Transverse colon (tissue), 4 donors: ENCODE results near the gene CHRM4. TPM values are rescaled to one million over a fixed set of nuclear protein-coding genes. Genes with fewer than 3 reads are reported as not detected.
"Not testable (repeated sequence)": the region's sequence is repeated elsewhere in the genome, so short reads cannot be mapped to it uniquely, and the experiment has no call there.

Experiments
- DNase-seq: peaks from one replicate; pipeline ENCODE4 v3.0.0-alpha.2; 2019
- H3K27ac ChIP-seq, 4 donors: fragments of 200-600 bp; sonication (generic); 2 replicates each; pipeline ENCODE4 v1.5.1; 2016 to 2018; ENCODE audit warnings: inconsistent platforms in 4 of 4
- H3K27me3 ChIP-seq: fragments of 200-600 bp; sonication (generic); 2 replicates; pipeline ENCODE4 v1.5.1; 2017; ENCODE audit warnings: inconsistent platforms
- H3K36me3 ChIP-seq, 4 donors: fragments of 200-600 bp; sonication (generic); 2 replicates each; pipeline ENCODE4 v1.5.1; 2017 to 2019; ENCODE audit warnings: inconsistent platforms in 4 of 4
- H3K4me1 ChIP-seq, 4 donors: fragments of 200-600 bp; sonication (generic); 2 replicates each; pipeline ENCODE4 v1.5.1; 2017 to 2020; ENCODE audit warnings: inconsistent platforms in 4 of 4
- H3K4me3 ChIP-seq, 4 donors: fragments of 200-600 bp; sonication (generic); 1 replicate in 1 of 4; 2 replicates in 3 of 4; pipeline versions ENCODE4 v1.5.1 to v1.6.1; 2017 to 2019; ENCODE audit warnings: inconsistent platforms in 4 of 4
- H3K9me3 ChIP-seq, 2 donors: fragments of 200-600 bp; sonication (generic); 2 replicates each; pipeline ENCODE4 v1.5.1; 2017 to 2019; ENCODE audit warnings: inconsistent platforms in 2 of 2
- CTCF ChIP-seq, 5 experiments: fragments of 200-600 bp in 3 of 5; fragments of 450-650 bp in 2 of 5; sonication (generic) in 3 of 5; IDR thresholded peaks; 1 replicate in 2 of 5; 2 replicates in 3 of 5; pipeline ENCODE4 v1.5.1; 2016 to 2017; ENCODE audit warnings: antibody characterized with exemption in 5 of 5, inconsistent platforms in 3 of 5, mild to moderate bottlenecking in 2 of 5, moderate library complexity in 1 of 5
- EP300 ChIP-seq: sonication (generic); formaldehyde crosslinking; IDR thresholded peaks from one replicate; pipeline ENCODE4 v1.6.1; 2017; ENCODE audit warnings: antibody characterized with exemption, low read depth
- POLR2A ChIP-seq: fragments of 450-650 bp; IDR thresholded peaks from one replicate; pipeline ENCODE4 v1.6.1; 2016; ENCODE audit warnings: antibody characterized with exemption, mild to moderate bottlenecking, moderate library complexity
- POLR2AphosphoS5 ChIP-seq, 3 donors: sonication (generic); formaldehyde crosslinking; IDR thresholded peaks; one replicate each; pipeline ENCODE4 v1.6.1; 2016; ENCODE audit warnings: antibody characterized with exemption in 3 of 3
- WGBS, 2 donors: methylation state at CpG; one replicate each; pipeline ENCODE4 v1.1.5; 2018; ENCODE audit warnings: low coverage in 1 of 2; 5-methylcytosine and 5-hydroxymethylcytosine counted together
- in situ Hi-C, 4 donors: fragments of 200-750 bp; cut with MboI; loops; one replicate each; pipeline versions ENCODE4 v1.15.0 to v1.15.1; 2017; ENCODE audit warnings: low sequenced_read_pairs in 3 of 4, low pct_ligation_motif_present in 1 of 4, low pct_unique_long_range_greater_than_20kb in 1 of 4
- intact Hi-C: fragments of 100-400 bp; cut with DNase I; formaldehyde crosslinking; loops from one replicate; pipeline ENCODE4 v1.15.1; 2023; ENCODE audit warnings: low total_unique reads
- total RNA-seq, 4 donors: library from RNA; depleted of rRNA; stranded (reverse); fragments of >200 nt; gene quantifications; one replicate each; pipeline ENCODE4 v1.1.0, GENCODE V29; 2016

CHRM4 gene
- total RNA-seq, 4 donors from 2014 or later, result 0.82 to 3.3 TPM; not detected in 2

- in situ Hi-C loops (loop anchor here in 2 of 4 donors (25.0 kb wide), 1 partner anchor 162 kb away; no protein-coding TSS in a partner anchor), intact Hi-C loops (no loop called here)
- no peaks in the 10 kb centered on the region for H3K9me3 ChIP-seq
These were observed 16.8 kb downstream of the CHRM4 start for GRCh38 chr11:46374815-46375214.

GRCh38 chr11:46373787-46374740 is 17.5 kb downstream of the CHRM4 start:
- Histone ChIP-seq H3K4me3 (no peak overlapping the region), H3K27ac (no peak overlapping the region), H3K4me1 (no peaks in the 10 kb centered on the region), H3K36me3 (peaks cover 0 to 16% (median 7%) of the 10 kb centered on the region in 4 donors), H3K9me3 (no peaks in the 10 kb centered on the region), H3K27me3 (no peaks in the 10 kb centered on the region)
- intact Hi-C loops (no loop called here), in situ Hi-C loops (no loop called here)
- TF ChIP-seq POLR2A (no peak), POLR2AphosphoS5 (IDR thresholded peaks at IDR 0.05) (no peak), EP300 (no peak)
- no peak for DNase-seq
- 89% methylated on average over 26 of the region's 30 CpGs; no CpG with 5 or more reads in 1 of the 2 donors for WGBS, 2 donors

More at GRCh38 chr11:46374815-46375214, 16.8 kb downstream of the CHRM4 start:
- DNase-seq, result no peak
- 94% methylated on average over 15 of the region's 15 CpGs; no CpG with 5 or more reads in 1 of the 2 donors for WGBS, 2 donors
- TF ChIP-seq CTCF (IDR thresholded peaks at IDR 0.05) (no peak), EP300 (no peak), POLR2AphosphoS5 (IDR thresholded peaks at IDR 0.05) (no peak), POLR2A (no peak)
- Histone ChIP-seq H3K36me3 (peaks cover 0 to 16% (median 7%) of the 10 kb centered on the region in 4 donors), H3K27ac (no peak overlapping the region), H3K27me3 (no peaks in the 10 kb centered on the region), H3K4me3 (no peak overlapping the region), H3K4me1 (peaks cover 0 to 6% (median 3%) of the 10 kb centered on the region in 4 donors)

DNA sequence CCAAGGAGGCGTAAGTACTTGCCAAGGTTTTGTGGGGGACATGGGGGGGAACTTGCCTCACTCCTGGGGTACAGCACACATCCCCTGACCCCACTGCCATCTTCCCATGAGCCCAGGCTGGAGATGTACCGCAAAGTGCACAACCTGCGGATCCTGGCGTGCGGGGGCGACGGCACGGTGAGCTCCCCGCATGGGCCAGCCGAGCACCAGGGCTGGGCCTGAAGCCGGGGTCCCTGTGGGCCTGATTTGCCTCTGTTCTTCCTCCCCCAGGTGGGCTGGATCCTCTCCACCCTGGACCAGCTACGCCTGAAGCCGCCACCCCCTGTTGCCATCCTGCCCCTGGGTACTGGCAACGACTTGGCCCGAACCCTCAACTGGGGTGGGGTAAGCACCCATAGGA is 19.1 kb downstream of the CHRM4 start:
- H3K4me3 ChIP-seq, H3K27me3 ChIP-seq, H3K9me3 ChIP-seq, in situ Hi-C loops, H3K27ac ChIP-seq, DNase-seq, H3K4me1 ChIP-seq, intact Hi-C loops: not testable (repeated sequence)
- H3K36me3 ChIP-seq, result peaks cover 0 to 16% (median 7%) of the 10 kb centered on the region in 4 donors
- WGBS, 2 donors, result 100% methylated on average over 3 of the region's 15 CpGs; no CpG with 5 or more reads in 1 of the 2 donors

- no peaks in the 10 kb centered on the region for H3K27me3 ChIP-seq
- TF ChIP-seq EP300 (no peak), POLR2A (no peak), CTCF (IDR thresholded peaks at IDR 0.05) (no peak), POLR2AphosphoS5 (IDR thresholded peaks at IDR 0.05) (no peak)
- no peak for DNase-seq
- no peak overlapping the region for H3K4me3 ChIP-seq
- 71% methylated on average over 10 of the region's 10 CpGs; no CpG with 5 or more reads in 1 of the 2 donors for WGBS, 2 donors
- H3K36me3 ChIP-seq, result peaks cover 0 to 16% (median 7%) of the 10 kb centered on the region in 4 donors
- intact Hi-C loops, result no loop called here
- in situ Hi-C loops, result no loop called here
- H3K27ac ChIP-seq, result no peak overlapping the region
- no peaks in the 10 kb centered on the region for H3K9me3 ChIP-seq
- H3K4me1 ChIP-seq, result peaks cover 0 to 5% (median 4%) of the 10 kb centered on the region in 4 donors
These were observed 19.5 kb downstream of the CHRM4 start for GRCh38 chr11:46372086-46372485.

GRCh38 chr11:46371262-46371661 is 20.3 kb downstream of the CHRM4 start:
- H3K4me3 ChIP-seq, H3K27ac ChIP-seq, H3K9me3 ChIP-seq, H3K4me1 ChIP-seq, DNase-seq, H3K27me3 ChIP-seq, intact Hi-C loops, in situ Hi-C loops: not testable (repeated sequence)
- 95% methylated on average over 19 of the region's 19 CpGs; no CpG with 5 or more reads in 1 of the 2 donors for WGBS, 2 donors
- H3K36me3 ChIP-seq, result peaks cover 0 to 16% (median 7%) of the 10 kb centered on the region in 4 donors
